GM21786 (cell line): ENCODE data around the gene TMEM218.
"Not testable (repeated sequence)": the region's sequence is repeated elsewhere in the genome, so short reads cannot be mapped to it uniquely, and the experiment has no call there.

ENCODE experiments used
- ATAC-seq: cut with Tn5 transposase; IDR thresholded peaks from one replicate; pipeline ENCODE4 v1.9.1; 2021; ENCODE audit not compliant: unreplicated experiment

TMEM218 gene

GRCh38 chr11:125090816-125091215 is 20.6 kb downstream of the TMEM218 start:
- ATAC-seq, result no peak

GRCh38 chr11:125090151-125090550 is 21.3 kb downstream of the TMEM218 start:
- ATAC-seq, result not testable (repeated sequence)

- not testable (repeated sequence) for ATAC-seq
These were observed 21.9 kb downstream of the TMEM218 start for GRCh38 chr11:125089481-125089880.

GRCh38 chr11:125088576-125089455 is 22.6 kb downstream of the TMEM218 start:
- ATAC-seq, result no peak

GRCh38 chr11:125088123-125088522 is 23.3 kb downstream of the TMEM218 start:
- ATAC-seq, result no peak

- ATAC-seq, result no peak
These were observed 24.7 kb downstream of the TMEM218 start for GRCh38 chr11:125086633-125087296.

- ATAC-seq, result no peak
These were observed 25.9 kb downstream of the TMEM218 start for GRCh38 chr11:125085301-125086081.

- ATAC-seq, result no peak
These were observed 26.6 kb downstream of the TMEM218 start for GRCh38 chr11:125084761-125085231.

GRCh38 chr11:125084057-125084416 is 27.4 kb downstream of the TMEM218 start:
- ATAC-seq, result no peak

GRCh38 chr11:125083312-125084056 is 27.9 kb downstream of the TMEM218 start:
- no peak for ATAC-seq

- ATAC-seq, result no peak
These were observed 28.7 kb downstream of the TMEM218 start for GRCh38 chr11:125082611-125083311.

- ATAC-seq, result no peak
These were observed 29.4 kb downstream of the TMEM218 start for GRCh38 chr11:125082040-125082439.

GRCh38 chr11:125081098-125081798 is 30.2 kb downstream of the TMEM218 start:
- no peak for ATAC-seq

- no peak for ATAC-seq
These were observed 30.9 kb downstream of the TMEM218 start for GRCh38 chr11:125080531-125080911.

- ATAC-seq, result no peak
These were observed 31.4 kb downstream of the TMEM218 start for GRCh38 chr11:125079878-125080530.

- no peak for ATAC-seq
These were observed 32.1 kb downstream of the TMEM218 start for GRCh38 chr11:125079151-125079877.

- ATAC-seq, result no peak
These were observed 32.8 kb downstream of the TMEM218 start for GRCh38 chr11:125078516-125079140.

- no peak for ATAC-seq
These were observed 33.4 kb downstream of the TMEM218 start for GRCh38 chr11:125078016-125078415.
